Activated B cell treated with CpG ODN at 0.5 μM for 24 hours (primary cell): ENCODE results near the gene STRBP. TPM values are rescaled to one million over a fixed set of nuclear protein-coding genes. Genes with fewer than 3 reads are reported as not detected.
A peak's percentile ranks its signal among the peaks of the same experiment; 100 is the strongest.

ENCODE experiments used
- ATAC-seq: fragments of 200-7000 bp; cut with Tn5 transposase; one replicate; pipeline ENCODE4 v1.10.0; 2021; ENCODE audit warnings: low read depth, mild to moderate bottlenecking, moderate library complexity
- CTCF ChIA-PET: fragments of 350-600 bp; sonication (Branson Sonifier 250); formaldehyde crosslinking; loops from one replicate; lab custom pipeline; 2021; ENCODE audit warnings: antibody characterized with exemption; lab: Charles Lee
- POLR2A ChIA-PET: fragments of 350-600 bp; sonication (Branson Sonifier 250); formaldehyde crosslinking; loops from one replicate; lab custom pipeline; 2021; ENCODE audit warnings: antibody characterized with exemption; lab: Charles Lee
- DNase-seq: peaks from one replicate; pipeline ENCODE4 v3.0.0; 2022
- H3K27ac Mint-ChIP-seq: one replicate; pipeline ENCODE4 v1.8.0; 2020; ENCODE audit warnings: mixed read lengths
- H3K27me3 Mint-ChIP-seq: one replicate; pipeline ENCODE4 v1.8.0; 2021; ENCODE audit warnings: mixed read lengths
- H3K36me3 Mint-ChIP-seq: one replicate; pipeline ENCODE4 v1.8.0; 2021; ENCODE audit warnings: low read depth, mixed read lengths
- H3K4me1 Mint-ChIP-seq: one replicate; pipeline ENCODE4 v1.8.0; 2021; ENCODE audit warnings: mixed read lengths
- H3K4me3 Mint-ChIP-seq: one replicate; pipeline ENCODE4 v1.8.0; 2020; ENCODE audit warnings: mild to moderate bottlenecking, mixed read lengths
- H3K9me3 Mint-ChIP-seq: one replicate; pipeline ENCODE4 v1.8.0; 2020; ENCODE audit warnings: mixed read lengths
- CTCF ChIP-seq: fragments of 200-600 bp; IDR thresholded peaks from one replicate; pipeline ENCODE4 v1.8.0; 2022; ENCODE audit warnings: antibody characterized with exemption, mild to moderate bottlenecking
- intact Hi-C: fragments of 100-400 bp; cut with micrococcal nuclease; formaldehyde crosslinking; loops from one replicate; pipeline ENCODE4 v1.15.1; 2024
- total RNA-seq: library from RNA; stranded (reverse); gene quantifications from 2 replicates; pipeline ENCODE4 v1.2.3, GENCODE V29; 2022

Gene STRBP
- total RNA-seq, 1 donor from 2014 or later = 127 TPM

GRCh38 chr9:123129423-123129822 is 139.0 kb downstream of the STRBP start:
- Mint-ChIP-seq H3K9me3 (no peaks in the 10 kb centered on the region), H3K27ac (peak overlapping the region; percentile 69), H3K4me3 (no peak overlapping the region), H3K27me3 (no peaks in the 10 kb centered on the region), H3K36me3 (peaks cover 53% of the 10 kb centered on the region), H3K4me1 (peaks cover 18% of the 10 kb centered on the region)
- POLR2A ChIA-PET = interaction anchor here (0.6 to 1.1 kb wide), 2 partner anchors 89 to 230 kb away, joined by 3 read pairs; no protein-coding TSS in a partner anchor
- intact Hi-C loops = loop anchor here (5.0 kb wide), 1 partner anchor 42 kb away; no protein-coding TSS in a partner anchor
- no peak for TF ChIP-seq CTCF
- ATAC-seq = no peak
- CTCF ChIA-PET = interaction anchor here (1.1 kb wide), 1 partner anchor 220 kb away, joined by 6 read pairs; no protein-coding TSS in a partner anchor
- DNase-seq = no peak

- Mint-ChIP-seq H3K4me1 (peaks cover 21% of the 10 kb centered on the region), H3K27ac (peak overlapping the region; percentile 33), H3K36me3 (peaks cover 54% of the 10 kb centered on the region), H3K4me3 (no peak overlapping the region), H3K27me3 (no peaks in the 10 kb centered on the region), H3K9me3 (no peaks in the 10 kb centered on the region)
- DNase-seq (no peak), ATAC-seq (no peak)
- POLR2A ChIA-PET = interaction anchor here (0.6 to 1.1 kb wide), 2 partner anchors 90 to 230 kb away, joined by 3 read pairs; no protein-coding TSS in a partner anchor
- intact Hi-C loops = loop anchor here (5.0 kb wide), 1 partner anchor 41 kb away; no protein-coding TSS in a partner anchor
- no peak for TF ChIP-seq CTCF
- CTCF ChIA-PET = no interaction called here
These were observed 139.8 kb downstream of the STRBP start for GRCh38 chr9:123128591-123128990.

- H3K27ac Mint-ChIP-seq = no peak overlapping the region
- H3K4me1 Mint-ChIP-seq = peaks cover 21% of the 10 kb centered on the region
- DNase-seq (no peak), ATAC-seq (peak; percentile 42)
- H3K4me3 Mint-ChIP-seq = no peak overlapping the region
- peaks cover 63% of the 10 kb centered on the region for H3K36me3 Mint-ChIP-seq
- intact Hi-C loops = loop anchor here (5.0 kb wide), 1 partner anchor 40 kb away; no protein-coding TSS in a partner anchor
- no peaks in the 10 kb centered on the region for H3K27me3 Mint-ChIP-seq
- CTCF ChIA-PET = interaction anchor here (1.4 kb wide), 1 partner anchor 222 kb away, joined by 3 read pairs; no protein-coding TSS in a partner anchor
- no peaks in the 10 kb centered on the region for H3K9me3 Mint-ChIP-seq
- POLR2A ChIA-PET = no interaction called here
- no peak for TF ChIP-seq CTCF
These were observed 140.8 kb downstream of the STRBP start for GRCh38 chr9:123127512-123128075.

GRCh38 chr9:123121457-123121856 is 146.9 kb downstream of the STRBP start:
- Mint-ChIP-seq H3K27ac (no peak overlapping the region), H3K9me3 (no peaks in the 10 kb centered on the region), H3K4me3 (no peak overlapping the region), H3K4me1 (peaks cover 7% of the 10 kb centered on the region), H3K36me3 (peaks cover 83% of the 10 kb centered on the region), H3K27me3 (no peaks in the 10 kb centered on the region)
- TF ChIP-seq CTCF = no peak
- POLR2A ChIA-PET = interaction anchor here (0.7 kb wide), 1 partner anchor 9 kb away, joined by 3 read pairs; no protein-coding TSS in a partner anchor
- CTCF ChIA-PET = interaction anchor here (3.1 kb wide), 1 partner anchor 228 kb away, joined by 13 read pairs; no protein-coding TSS in a partner anchor
- DNase-seq (no peak), ATAC-seq (no peak)
- intact Hi-C loops = no loop called here

GRCh38 chr9:123120953-123121352 is 147.4 kb downstream of the STRBP start:
- no peak overlapping the region for H3K4me3 Mint-ChIP-seq
- intact Hi-C loops = no loop called here
- peaks cover 7% of the 10 kb centered on the region for H3K4me1 Mint-ChIP-seq
- H3K27ac Mint-ChIP-seq = no peak overlapping the region
- no peaks in the 10 kb centered on the region for H3K27me3 Mint-ChIP-seq
- DNase-seq (no peak), ATAC-seq (no peak)
- TF ChIP-seq CTCF = no peak
- ChIA-PET CTCF (no interaction called here), POLR2A (interaction anchor here (0.7 kb wide), 1 partner anchor 9 kb away, joined by 3 read pairs; no protein-coding TSS in a partner anchor)
- no peaks in the 10 kb centered on the region for H3K9me3 Mint-ChIP-seq
- peaks cover 83% of the 10 kb centered on the region for H3K36me3 Mint-ChIP-seq
